Stimulated activated CD4-positive, alpha-beta T cell treated with anti-CD3 and anti-CD28 coated beads, Interleukin-4, amount 100 ng/mL, for 24 hours (primary cell): Measurements from ENCODE around the gene SHC3.

Source experiments
- DNase-seq: peaks from one replicate; pipeline ENCODE4 v3.0.0-alpha.2; 2020

The SHC3 gene

GRCh38 chr9:89015336-89015735 is 163.3 kb downstream of the SHC3 start:
- DNase-seq = no peak

- no peak for DNase-seq
Observed at GRCh38 chr9:89014153-89014552, 164.5 kb downstream of the SHC3 start.

DNA sequence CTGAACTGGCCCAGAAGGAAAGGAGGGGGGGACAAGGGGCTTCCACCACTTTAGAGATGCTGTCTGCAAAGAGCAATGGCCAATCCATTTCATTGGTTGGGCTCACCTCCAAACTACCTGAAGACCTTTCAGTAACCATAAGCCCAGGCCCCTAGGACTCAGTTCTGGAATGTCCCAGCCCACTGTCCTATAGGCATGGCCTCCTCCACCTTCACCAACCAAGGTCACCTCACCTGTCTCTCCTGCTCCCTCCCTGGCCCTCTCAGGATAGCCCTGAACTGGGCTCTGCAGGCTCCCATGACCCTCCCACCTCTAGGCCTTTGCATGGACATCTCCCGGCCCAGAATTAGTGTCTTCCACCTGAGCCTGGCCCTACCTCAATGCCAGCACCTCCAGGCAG is 165.0 kb downstream of the SHC3 start:
- DNase-seq = no peak

DNA sequence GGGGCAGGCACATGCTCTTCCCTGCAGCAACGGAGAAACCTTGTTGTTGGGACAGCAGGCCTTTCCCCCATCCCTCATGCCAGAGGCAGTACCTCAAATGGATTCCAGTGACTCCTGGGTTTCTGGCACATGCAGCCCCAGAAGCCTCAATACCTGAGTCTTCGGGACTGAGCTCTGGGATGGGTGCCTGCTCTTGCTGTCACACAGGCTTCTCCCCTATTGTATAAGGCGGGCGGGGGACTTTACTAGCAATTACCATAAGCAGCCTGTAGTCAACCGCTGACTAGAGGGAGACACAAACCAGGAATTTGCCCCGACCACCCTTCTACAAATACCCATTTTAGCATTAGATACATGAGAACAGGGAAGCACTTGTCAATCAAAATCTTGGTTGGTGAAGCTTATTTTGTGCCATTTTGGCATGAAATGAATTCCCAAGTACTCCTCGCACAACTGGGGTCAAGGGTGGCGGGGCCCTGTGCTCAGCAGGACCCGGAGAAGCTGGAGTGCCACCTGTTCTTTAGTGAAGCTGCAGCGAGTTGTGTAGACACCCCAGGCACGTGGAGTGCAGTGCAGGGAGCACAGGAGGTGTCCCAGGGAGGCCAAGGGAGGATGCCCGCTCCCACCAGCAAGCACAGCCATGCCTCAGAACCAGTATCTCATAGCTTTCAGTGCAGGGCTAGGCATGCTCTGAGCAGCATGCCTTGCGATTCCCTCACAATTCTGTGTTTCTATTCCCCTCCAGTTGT is 166.2 kb downstream of the SHC3 start:
- no peak for DNase-seq

- no peak for DNase-seq
Observed at GRCh38 chr9:89011683-89012082, 166.9 kb downstream of the SHC3 start.

GRCh38 chr9:89010526-89011111 is 168.0 kb downstream of the SHC3 start:
- no peak for DNase-seq

DNA sequence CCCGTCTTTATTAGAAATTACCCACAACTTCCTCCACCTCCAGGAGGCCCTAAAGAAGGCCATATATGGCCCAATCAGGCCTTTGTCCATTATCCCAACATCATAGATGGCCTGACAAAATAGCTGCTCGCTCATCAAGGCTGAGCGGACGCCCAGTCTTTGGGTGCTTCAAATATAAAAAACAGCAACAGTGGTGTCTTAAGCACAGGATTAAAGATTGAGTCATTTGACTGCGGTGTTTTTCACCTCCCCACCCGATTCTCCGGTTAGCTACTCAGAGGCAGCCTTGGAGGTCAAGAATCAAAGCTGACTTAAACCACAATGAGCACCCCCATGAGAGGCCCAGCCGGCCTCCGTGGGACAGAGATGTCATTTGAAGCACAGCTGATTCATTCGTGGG is 168.6 kb downstream of the SHC3 start:
- no peak for DNase-seq

DNA sequence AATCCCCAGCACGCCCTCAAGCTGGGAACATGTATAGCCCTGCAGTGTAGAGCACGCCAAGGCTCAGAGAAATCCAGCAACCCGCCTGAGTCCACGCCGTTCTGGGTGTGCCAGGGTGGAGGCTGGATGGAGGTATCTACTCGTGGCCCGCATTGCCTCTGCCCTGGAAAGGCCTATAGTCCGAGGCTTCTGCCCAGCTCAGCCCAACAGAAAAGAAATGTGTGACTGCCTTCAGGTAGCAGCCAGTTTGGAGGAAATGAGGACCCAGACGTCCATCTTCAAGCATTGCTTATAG is 169.1 kb downstream of the SHC3 start:
- DNase-seq = no peak

DNA sequence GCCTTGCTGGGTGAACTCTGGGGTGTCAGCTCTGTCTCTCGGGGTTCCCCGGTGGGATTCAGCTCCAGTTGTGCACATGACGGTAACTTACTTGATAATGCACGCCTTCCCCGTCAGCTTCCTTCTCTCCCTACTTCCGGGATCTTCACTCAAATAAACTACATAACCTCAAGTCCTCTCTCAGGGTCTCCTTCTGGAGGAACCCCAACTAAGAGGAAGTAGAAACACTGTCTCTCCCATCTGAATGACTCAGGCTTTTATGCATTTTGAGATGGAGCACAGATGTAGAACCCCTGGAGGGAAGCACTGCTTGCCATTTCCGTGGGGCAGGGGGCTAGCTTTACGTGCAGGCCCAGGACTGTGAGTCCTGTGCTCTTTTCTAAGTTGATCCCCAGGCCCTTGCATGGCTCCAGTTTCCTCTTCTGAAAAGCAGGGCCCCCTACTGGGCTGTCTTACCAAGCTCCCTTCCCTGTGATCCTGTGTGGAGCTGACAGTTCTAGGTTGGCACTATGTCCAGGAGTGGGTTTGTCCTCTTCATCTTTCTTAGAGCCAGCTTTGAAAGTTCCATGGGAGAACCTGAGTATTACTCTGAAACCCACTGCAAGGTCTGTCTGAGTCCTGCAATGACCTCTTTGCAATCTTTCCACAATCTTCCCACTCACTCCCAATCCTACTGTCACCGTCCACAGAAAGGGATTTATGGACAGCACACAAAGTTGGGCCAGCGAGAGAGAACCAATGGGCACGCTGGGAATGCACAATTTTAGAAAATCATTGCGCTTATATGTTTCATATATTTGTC is 169.7 kb downstream of the SHC3 start:
- no peak for DNase-seq

- DNase-seq = no peak
Observed at GRCh38 chr9:89008055-89008743, 170.4 kb downstream of the SHC3 start.

DNA sequence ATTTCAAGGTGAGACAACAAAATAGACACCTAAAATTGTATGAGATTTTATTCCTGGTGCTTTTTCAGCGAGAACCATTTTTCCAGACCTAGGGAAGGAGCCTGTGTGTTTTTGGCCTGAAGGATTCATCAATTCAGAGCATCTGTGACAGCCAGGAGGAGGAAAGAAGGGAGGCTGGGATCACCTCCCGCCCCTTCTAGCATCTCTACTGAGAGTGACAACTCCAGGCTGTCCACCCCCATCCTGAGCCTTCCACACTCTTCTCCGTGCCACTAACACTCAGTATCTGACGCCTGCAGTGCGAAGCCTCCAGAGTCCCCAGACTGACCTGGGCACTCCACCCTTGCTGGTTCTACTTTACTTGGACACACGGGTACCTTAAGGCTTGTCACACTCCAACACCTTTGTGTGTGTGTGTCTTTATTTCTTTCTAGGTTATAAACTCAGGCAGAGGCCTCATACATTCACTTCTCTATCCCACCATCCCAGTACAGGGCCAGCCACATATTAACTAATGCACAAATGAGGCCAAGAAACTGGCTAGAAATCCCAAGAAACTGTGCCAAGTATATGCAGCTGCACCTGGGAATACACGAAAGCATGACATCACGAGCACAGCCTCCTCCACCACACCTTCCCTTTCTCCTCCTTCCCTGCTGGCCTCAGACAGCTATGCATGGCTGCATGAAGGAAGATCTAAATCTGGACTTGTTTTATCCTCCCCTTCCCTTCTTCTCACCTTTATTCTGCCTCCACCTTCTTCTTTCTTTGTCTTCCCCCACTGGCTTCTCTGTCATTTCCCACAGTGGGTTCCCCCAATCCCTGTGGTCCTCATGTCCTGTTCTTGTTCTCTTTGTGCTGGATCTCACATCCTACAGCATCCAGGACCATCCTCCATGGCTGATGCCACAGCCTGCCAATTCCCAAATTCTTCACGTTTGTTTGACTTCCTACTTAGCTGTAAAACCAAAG is 171.3 kb downstream of the SHC3 start:
- no peak for DNase-seq

- no peak for DNase-seq
Observed at GRCh38 chr9:89006267-89006666, 172.4 kb downstream of the SHC3 start.

GRCh38 chr9:89005323-89005722 is 173.3 kb downstream of the SHC3 start:
- DNase-seq = no peak

DNA sequence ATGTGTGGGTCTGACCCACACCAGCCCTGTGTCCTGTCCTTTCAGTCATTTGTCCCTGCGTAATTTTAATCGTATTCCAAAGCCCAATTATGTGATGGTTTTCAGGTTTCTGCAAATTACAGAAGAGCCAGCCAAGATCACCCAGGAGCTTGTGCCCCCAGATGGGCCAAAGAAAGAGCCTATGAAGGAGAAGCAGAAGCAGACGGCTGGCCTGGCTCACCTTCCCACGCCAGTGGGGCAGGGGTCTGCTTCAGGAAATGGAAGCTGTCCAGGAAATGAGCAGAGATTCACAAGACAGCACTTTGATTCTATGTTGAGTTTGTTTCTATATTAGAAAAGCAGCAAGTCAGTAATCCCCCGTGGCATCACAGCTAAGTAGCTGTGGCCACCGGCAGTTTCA is 175.6 kb downstream of the SHC3 start:
- DNase-seq = no peak

- no peak for DNase-seq
Observed at GRCh38 chr9:89001917-89002540, 176.6 kb downstream of the SHC3 start.

- DNase-seq = peak; percentile 86
Observed at GRCh38 chr9:89000973-89001916, 177.4 kb downstream of the SHC3 start.

GRCh38 chr9:89000371-89000781 is 178.2 kb downstream of the SHC3 start:
- DNase-seq = no peak

DNA sequence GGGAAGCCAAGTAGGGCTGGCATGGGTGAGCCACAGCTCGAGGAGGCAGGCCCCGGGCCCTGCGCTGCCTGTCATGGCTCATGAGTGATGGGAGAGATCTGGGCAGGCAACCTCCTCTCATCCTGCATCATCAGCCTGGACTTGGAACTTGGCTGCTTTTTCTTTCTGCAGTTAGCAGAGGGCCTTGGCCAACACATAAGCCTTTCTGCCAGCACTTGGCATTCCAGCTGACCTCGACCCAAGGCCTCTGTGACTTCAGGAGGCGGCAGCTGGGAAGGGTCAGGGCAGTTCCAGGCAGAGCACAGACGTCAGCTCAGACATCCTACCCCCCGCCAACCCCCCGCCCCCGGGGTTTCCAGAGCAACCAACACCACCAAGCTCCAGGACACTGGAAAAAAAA is 179.7 kb downstream of the SHC3 start:
- no peak for DNase-seq

DNA sequence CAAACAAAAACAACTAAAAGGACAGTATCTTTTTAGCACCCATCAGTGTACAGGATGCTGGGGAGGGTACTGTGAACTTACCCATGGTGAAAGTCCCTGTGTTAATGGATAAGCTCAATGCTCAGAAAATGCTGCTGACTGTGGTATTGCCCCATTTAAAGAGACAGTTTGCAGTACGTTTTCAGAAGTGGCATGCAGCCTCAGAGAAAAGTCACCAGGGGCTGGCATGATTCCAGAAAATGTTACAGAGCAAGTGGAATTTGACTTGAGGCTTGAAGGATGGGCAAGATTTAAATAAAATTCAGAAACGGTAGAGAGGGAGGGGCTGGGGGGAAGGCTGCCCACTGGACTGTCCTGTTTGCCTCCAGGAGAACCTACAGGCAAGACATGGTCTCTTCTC is 180.1 kb downstream of the SHC3 start:
- no peak for DNase-seq

DNA sequence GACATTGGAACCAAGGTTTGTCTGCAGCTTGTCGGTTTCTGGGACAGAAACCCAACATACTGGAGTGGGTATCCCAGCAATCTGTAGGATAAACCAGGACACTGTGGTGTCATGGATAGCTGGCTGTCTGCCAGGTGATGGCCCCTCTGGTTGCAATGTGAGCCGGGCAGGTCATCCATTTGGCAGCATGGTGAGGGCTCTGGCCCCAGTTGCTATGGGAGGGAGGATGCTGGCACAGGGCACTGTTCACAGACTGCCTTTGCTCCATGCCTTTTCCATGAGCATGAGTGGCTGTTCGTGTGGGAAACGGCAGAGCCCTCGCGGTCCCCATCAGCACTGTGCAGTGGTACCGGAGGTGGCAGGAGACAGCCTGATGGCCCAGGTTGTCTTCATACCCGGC is 181.0 kb downstream of the SHC3 start:
- DNase-seq = no peak

DNA sequence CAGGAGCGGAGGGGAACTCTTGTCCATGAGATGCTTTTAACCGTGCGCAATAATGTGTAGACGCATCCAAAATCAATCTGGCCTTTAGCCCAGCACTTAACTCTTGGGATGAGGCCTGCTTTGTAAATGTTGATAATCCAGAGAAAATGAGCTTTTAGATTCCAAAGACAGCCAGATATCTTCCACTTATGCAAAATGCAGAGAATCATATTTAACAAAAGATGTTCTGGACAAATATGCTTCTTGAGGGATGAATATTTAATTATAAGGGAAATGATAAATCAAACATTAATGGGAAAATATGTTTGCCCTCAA is 181.7 kb downstream of the SHC3 start:
- no peak for DNase-seq
